Transverse colon (tissue), 4 donors: ENCODE results near the gene N4BP2.
A peak's percentile ranks its signal among the peaks of the same experiment; 100 is the strongest.

ENCODE experiments used
- CTCF ChIP-seq, 5 experiments: fragments of 200-600 bp in 3 of 5; fragments of 450-650 bp in 2 of 5; sonication (generic) in 3 of 5; IDR thresholded peaks; 1 replicate in 2 of 5; 2 replicates in 3 of 5; pipeline ENCODE4 v1.5.1; 2016 to 2017; ENCODE audit warnings: antibody characterized with exemption in 5 of 5, inconsistent platforms in 3 of 5, mild to moderate bottlenecking in 2 of 5, moderate library complexity in 1 of 5
- POLR2AphosphoS5 ChIP-seq, 3 donors: sonication (generic); formaldehyde crosslinking; IDR thresholded peaks; one replicate each; pipeline ENCODE4 v1.6.1; 2016; ENCODE audit warnings: antibody characterized with exemption in 3 of 3

GRCh38 chr4:40196724-40197281 is 140.2 kb downstream of the N4BP2 start, which contains the start of gene RHOH:
- TF ChIP-seq POLR2AphosphoS5 (IDR thresholded peaks at IDR 0.05), result peak; percentile 44 to 71 (median 67)
- no peak for TF ChIP-seq CTCF (IDR thresholded peaks at IDR 0.05)
